Measurements from ENCODE around the gene USP3.

The USP3 gene

GRCh38 chr15:63544258-63545026 is 40.0 kb downstream of the USP3 start:
- no peak for DNase-seq (ENCODE audit: low spot score)

GRCh38 chr15:63545520-63545919 is 41.1 kb downstream of the USP3 start:
- no peak for DNase-seq (ENCODE audit: low spot score)

- DNase-seq (ENCODE audit: low spot score): no peak
Measured at GRCh38 chr15:63551400-63551799, 47.0 kb downstream of the USP3 start.

DNA sequence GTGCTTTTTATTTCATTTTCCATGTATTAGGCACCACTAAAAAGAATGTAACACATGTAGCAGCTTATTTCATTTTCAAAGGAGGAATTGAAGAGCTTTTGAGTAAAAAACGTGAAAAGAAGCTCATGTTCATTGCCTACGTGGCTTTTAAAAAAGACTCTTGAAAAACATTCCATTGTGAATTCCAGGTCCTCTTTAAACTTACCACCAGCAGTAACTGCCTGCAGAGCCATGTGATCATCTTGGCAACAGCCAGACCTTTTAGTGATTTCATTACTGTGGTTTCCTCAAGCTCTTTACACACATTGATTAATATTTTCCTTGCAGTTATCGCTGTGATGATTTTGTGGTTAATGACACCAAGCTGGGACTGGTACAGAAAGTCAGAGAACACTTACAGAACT is 49.0 kb downstream of the USP3 start:
- DNase-seq (ENCODE audit: low spot score): no peak

DNA sequence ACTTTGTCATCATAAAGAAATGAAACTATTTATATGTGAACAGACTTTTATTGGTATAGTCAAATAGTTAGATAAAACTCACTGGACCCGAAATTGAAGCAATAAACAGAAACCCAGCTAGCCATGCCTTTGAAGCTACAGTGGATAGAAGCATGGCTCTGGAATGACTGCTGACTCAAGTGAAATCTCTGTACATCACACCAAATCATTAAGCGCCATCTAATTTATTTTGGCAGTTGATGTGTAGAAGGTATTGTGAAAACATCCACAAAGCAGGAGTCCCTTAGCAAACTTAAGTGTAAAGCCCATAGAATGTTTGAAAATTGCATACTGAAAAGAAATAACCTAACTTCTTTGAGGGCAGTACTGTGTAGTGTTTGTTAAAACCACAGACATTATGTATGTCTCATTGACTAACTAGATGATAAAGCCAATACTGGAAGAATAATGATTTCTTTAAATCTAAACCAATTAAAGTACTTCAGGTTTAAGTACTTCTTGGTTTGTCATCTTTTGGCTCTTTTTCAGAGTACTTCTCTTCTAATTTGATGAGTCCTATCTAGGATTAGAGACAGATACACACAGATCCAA is 50.0 kb downstream of the USP3 start:
- DNase-seq (ENCODE audit: low spot score): no peak

DNA sequence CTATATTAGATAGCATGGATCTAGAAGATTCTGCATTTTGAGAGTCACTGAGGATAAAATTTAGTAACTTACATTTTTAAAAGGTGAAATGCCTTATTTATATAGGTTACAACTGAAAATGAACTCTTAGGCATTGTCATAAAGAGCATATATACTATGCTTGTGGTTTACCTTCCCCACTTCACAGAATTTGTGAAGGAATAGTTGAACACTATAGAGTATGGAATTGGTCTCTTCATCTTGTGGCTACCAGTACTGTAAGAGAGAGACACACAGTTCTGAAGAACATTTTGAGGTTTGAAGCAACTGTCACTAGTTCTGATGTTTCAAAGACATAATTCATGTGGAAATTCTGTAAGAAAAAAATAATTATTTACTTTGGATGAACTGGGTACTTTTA is 51.1 kb downstream of the USP3 start:
- no peak for DNase-seq (ENCODE audit: low spot score)

DNA sequence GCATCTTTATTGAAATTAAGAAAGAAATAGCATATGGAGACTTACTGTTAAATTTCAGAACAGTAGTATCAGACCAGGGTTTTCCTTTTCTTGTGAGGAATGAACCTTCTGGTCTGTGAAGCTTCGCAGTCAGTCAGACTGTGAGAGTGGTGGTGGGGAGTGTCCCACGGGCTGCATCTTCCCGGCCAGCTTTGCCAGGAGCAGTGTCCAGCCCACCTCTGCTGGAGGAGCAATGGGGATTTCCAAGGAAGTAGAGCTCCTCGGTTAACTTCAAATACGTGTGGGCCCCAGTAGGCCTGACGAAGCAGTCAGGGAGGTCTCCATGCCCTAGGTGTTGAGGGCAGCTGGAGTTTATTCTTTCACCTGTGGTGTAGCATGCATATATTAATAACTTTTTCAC is 51.9 kb downstream of the USP3 start:
- no peak for DNase-seq (ENCODE audit: low spot score)

GRCh38 chr15:63556736-63557135 is 52.3 kb downstream of the USP3 start:
- no peak for DNase-seq (ENCODE audit: low spot score)

DNA sequence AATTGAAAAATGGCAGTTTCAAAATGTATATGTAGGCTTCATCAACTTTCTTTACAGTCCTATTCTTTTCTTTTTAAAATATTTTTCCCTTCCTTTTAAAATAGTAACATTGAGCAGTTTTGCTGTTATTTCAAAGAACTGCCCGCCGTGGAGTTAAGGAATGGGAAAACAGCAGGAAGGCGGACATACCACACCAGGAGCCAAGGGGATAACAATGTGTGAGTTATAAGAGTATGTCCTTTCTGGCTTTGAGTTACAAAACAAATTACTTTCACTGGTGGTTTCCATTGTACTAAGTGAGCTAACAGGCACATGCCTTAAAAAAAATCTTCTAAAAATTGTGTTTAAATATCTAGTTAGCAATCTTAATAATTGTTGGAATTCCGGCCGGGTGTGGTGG is 55.4 kb downstream of the USP3 start:
- no peak for DNase-seq (ENCODE audit: low spot score)

- no peak for DNase-seq (ENCODE audit: low spot score)
Measured at GRCh38 chr15:63560741-63561448, 56.5 kb downstream of the USP3 start.

GRCh38 chr15:63564093-63564492 is 59.7 kb downstream of the USP3 start:
- DNase-seq (ENCODE audit: low spot score): no peak

DNA sequence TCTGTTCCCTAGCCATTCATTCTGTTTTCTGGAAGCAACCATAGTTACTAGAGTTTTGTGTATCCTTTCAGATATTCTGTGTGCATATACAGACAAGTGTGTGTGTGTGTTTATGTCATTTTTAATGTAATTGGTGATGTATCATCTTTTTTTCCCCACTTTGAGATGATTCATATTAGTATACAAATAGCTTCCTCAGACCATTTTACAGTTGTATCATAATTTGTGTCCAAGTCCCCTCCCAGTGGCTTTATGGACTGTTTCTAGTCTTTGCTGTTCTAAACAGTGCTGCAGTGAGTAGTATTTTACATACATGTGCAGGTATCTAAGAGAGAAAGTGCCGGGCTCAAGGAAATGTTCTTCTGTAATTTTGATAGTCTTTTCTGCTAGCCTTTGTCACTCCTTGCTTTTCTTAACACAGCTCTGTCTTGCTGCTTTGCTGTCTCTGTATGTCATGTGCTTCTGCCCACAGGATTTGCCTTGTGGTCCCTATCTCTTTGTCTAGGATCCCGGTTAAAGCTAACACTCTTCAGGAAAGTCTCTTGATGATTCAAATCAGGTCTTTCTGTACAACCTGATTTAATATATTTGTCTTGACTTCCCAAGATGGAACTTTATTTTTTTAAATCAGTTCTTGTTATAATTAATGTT is 61.3 kb downstream of the USP3 start:
- DNase-seq (ENCODE audit: low spot score): no peak

DNA sequence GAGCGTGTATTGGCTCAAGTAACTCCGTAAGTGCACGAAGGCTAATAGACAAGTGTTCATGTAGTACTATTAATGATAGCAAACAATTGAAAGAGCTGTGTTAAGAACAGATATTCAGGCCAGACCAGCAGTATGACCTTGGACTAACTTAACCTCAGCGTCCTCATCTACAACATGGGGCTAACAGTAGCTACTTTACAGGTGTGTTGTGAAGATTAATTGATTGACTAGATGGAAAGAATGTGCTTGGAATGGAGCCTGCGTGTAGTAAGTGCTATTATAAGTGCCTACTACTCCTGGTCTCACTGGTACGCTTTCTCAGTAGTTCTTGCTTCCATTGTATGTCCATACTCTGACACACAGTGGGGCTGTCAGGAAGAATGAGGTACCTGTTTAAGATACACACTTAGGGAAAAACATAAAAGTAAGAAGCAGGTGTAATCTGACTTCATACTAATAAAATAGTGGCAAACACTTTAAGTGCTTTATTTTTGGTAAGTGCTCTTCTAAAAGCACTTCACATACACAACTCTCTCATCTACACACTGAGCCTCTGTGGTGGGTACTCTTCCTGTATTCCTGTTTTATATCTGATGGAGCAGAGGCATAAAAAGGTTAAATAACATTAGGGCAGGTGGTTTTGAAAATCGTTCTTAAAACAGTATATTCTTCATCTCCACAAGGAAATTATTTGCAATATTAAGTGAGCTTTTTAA is 68.5 kb downstream of the USP3 start:
- no peak for DNase-seq (ENCODE audit: low spot score)

DNA sequence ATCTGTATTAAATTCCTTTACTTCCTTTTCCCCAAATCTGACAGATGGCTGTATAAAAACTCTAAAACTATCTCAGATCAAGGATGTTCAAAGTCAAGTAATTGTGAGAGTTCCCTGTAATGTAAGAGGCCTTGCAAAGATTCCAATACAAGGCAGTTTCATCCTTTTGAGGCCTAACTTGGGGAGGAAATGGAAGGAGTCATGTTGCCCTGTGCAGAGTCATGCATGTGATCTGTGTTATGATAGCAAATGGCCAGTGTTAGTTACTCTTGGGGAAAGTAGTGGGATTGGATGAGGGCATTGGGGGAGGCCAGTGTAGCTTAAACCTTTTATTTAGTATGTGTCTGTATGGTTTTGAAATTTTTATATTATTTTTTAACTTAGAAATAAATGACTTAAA is 69.1 kb downstream of the USP3 start:
- no peak for DNase-seq (ENCODE audit: low spot score)

DNA sequence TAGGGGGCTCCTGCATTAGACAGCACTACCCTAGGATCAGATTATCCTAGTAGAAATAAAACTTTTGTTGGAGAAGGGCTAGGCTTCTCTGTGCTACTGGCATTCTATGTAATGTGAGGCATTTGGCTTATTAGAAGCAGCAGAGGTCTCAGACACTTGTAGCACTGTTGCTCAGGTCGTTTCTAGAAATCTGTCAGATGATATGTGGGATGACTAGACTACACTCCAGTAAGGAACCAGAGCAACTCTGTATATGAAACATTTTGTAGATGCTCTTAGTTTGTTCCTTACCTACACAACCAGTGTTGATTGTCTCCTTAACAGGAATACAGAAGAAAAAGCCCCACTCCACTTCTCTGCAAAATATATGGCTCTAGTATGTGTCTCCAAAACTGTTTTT is 70.9 kb downstream of the USP3 start:
- DNase-seq (ENCODE audit: low spot score): no peak

DNA sequence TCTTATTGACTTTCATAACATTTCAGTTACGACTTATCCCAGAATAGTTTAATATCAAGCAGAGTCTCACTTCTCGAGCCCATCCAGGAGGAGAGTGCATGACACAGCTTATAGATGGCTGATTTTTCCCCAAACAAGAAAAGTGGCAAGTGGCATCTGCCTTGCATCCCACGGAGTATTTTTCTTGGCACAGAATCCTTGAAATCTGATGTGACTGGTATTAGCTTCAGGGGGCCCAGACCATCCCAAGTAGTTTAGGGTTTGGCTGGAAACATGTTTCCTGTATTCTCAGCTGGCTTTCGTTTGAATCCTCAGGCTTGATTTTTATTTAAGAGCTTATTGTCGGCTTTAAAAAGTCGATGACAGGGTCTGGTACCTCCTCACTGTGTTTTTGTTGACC is 72.0 kb downstream of the USP3 start:
- no peak for DNase-seq (ENCODE audit: low spot score)

GRCh38 chr15:63582179-63582578 is 77.8 kb downstream of the USP3 start:
- no peak for DNase-seq (ENCODE audit: low spot score)

- DNase-seq (ENCODE audit: low spot score): no peak
Measured at GRCh38 chr15:63582718-63583426, 78.5 kb downstream of the USP3 start.

- no peak for DNase-seq (ENCODE audit: low spot score)
Measured at GRCh38 chr15:63586790-63587189, 82.4 kb downstream of the USP3 start.

DNA sequence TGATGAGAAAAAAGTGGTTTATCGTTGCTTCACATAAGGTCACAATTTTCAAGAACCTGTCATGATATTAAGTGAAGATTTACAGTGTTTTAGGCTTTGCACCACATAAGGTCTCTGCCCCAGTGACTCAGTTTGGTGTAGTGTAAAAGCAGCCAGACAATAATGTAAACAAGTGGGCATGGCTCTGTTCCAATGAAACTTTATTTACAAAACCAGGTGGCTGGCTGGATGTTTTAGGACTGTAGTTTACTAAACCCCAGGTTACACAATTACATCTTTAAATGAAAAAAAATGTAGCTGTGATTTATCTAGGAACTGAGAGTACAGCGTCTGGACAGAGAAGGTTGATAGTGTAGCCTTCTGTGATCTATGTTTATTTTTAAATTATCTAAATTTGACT is 83.1 kb downstream of the USP3 start:
- no peak for DNase-seq (ENCODE audit: low spot score)

DNA sequence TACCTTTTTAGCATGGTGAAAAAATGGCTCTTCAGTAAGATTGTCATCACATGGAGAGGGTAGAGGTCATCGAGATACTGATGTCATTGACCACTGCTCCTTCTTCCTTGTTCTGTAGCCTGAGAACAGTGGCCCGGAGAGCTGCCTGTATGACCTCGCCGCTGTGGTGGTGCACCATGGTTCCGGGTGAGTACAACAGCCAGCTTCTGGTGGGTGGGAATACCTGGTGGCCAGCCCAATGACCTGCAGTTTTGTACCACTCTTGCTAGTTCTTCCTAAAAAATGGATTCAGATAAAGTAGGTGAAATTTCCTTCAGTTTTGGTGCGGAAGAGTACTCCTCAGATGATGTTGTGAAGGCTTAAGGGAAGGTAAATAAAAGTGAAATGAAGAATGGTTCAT is 84.4 kb downstream of the USP3 start:
- DNase-seq (ENCODE audit: low spot score): no peak
